CD14-positive monocyte (primary cell): ENCODE measurements around the gene BAZ1B. TPM values are rescaled to one million over a fixed set of nuclear protein-coding genes. Genes with fewer than 3 reads are reported as not detected.

Experiments used
- DNase-seq, 3 donors: peaks; one replicate each; pipeline ENCODE4 v3.0.0-alpha.2; 2011 to 2022
- H2AFZ ChIP-seq: 2 replicates; pipeline ENCODE4 v1.6.0; 2012; ENCODE audit warnings: mild to moderate bottlenecking, low read depth, low read length, inconsistent platforms; ENCODE audit not compliant: insufficient read depth, poor library complexity, severe bottlenecking
- H3K27ac ChIP-seq, 2 donors: 1 replicate in 1 of 2; 2 replicates in 1 of 2; pipeline ENCODE4 v1.5.1; 2012 to 2013; ENCODE audit warnings: low read length in 2 of 2, control low read depth in 1 of 2, inconsistent platforms in 1 of 2, low read depth in 1 of 2, mild to moderate bottlenecking in 1 of 2
- H3K27me3 ChIP-seq, 2 donors: one replicate each; pipeline versions ENCODE4 v1.6.0 to v1.6.1; 2011 to 2013; ENCODE audit warnings: low read length in 2 of 2; ENCODE audit not compliant: control insufficient read depth in 2 of 2, insufficient read depth in 2 of 2
- H3K36me3 ChIP-seq, 2 donors: replicated peaks in 1 of 2; 1 replicate in 1 of 2; 2 replicates in 1 of 2; pipeline versions ENCODE4 v1.5.1 to v1.6.1; 2012 to 2013; ENCODE audit warnings: low read length in 2 of 2, control low read depth in 1 of 2, inconsistent platforms in 1 of 2, mild to moderate bottlenecking in 1 of 2; ENCODE audit not compliant: insufficient read depth in 2 of 2, control insufficient read depth in 1 of 2
- H3K4me1 ChIP-seq, 2 donors: 1 replicate in 1 of 2; 2 replicates in 1 of 2; pipeline versions ENCODE4 v1.5.1 to v1.6.1; 2012 to 2013; ENCODE audit warnings: low read length in 2 of 2, control low read depth in 1 of 2, inconsistent platforms in 1 of 2, mild to moderate bottlenecking in 1 of 2, moderate library complexity in 1 of 2; ENCODE audit not compliant: insufficient read depth in 2 of 2, control insufficient read depth in 1 of 2
- H3K4me2 ChIP-seq: replicated peaks from 2 replicates; pipeline ENCODE3; 2012; ENCODE audit warnings: low read length, moderate library complexity, mild to moderate bottlenecking; ENCODE audit not compliant: poor library complexity, severe bottlenecking; ENCODE audit errors: extremely low read depth
- H3K4me3 ChIP-seq, 3 experiments: fragments of 200-600 bp in 1 of 3; sonication (generic) in 1 of 3; replicated peaks in 1 of 3; 1 replicate in 2 of 3; 2 replicates in 1 of 3; pipeline ENCODE4 v1.5.1; 2011 to 2013; ENCODE audit warnings: low read length in 3 of 3, mild to moderate bottlenecking in 3 of 3, control low read depth in 2 of 3, low read depth in 2 of 3, inconsistent platforms in 1 of 3, moderate library complexity in 1 of 3
- H3K79me2 ChIP-seq: 2 replicates; pipeline ENCODE4 v1.6.0; 2012; ENCODE audit warnings: mild to moderate bottlenecking, control low read depth, inconsistent platforms, low read length, moderate library complexity; ENCODE audit not compliant: insufficient read depth
- H3K9ac ChIP-seq: 2 replicates; pipeline ENCODE4 v1.6.0; 2017; ENCODE audit warnings: low read length, mild to moderate bottlenecking; ENCODE audit not compliant: insufficient read depth, poor library complexity, severe bottlenecking
- H3K9me3 ChIP-seq, 2 donors: replicated peaks in 1 of 2; 1 replicate in 1 of 2; 2 replicates in 1 of 2; pipeline versions ENCODE4 v1.5.1 to v1.6.1; 2012 to 2013; ENCODE audit warnings: low read length in 2 of 2, control low read depth in 1 of 2; ENCODE audit not compliant: control insufficient read depth in 1 of 2, insufficient read depth in 1 of 2
- H4K20me1 ChIP-seq: 2 replicates; pipeline ENCODE4 v1.6.0; 2012; ENCODE audit warnings: mild to moderate bottlenecking, low read length, control low read depth, moderate library complexity; ENCODE audit not compliant: insufficient read depth
- H3K27ac Mint-ChIP-seq, 7 donors: one replicate each; pipeline ENCODE4 v1.8.0; 2020; ENCODE audit warnings: mild to moderate bottlenecking in 7 of 7, mixed read lengths in 7 of 7, moderate library complexity in 6 of 7, inconsistent platforms in 2 of 7
- H3K27me3 Mint-ChIP-seq, 3 donors: one replicate each; pipeline ENCODE4 v1.8.0; 2021 to 2022; ENCODE audit warnings: low read depth in 3 of 3, mild to moderate bottlenecking in 3 of 3, mixed read lengths in 3 of 3, moderate library complexity in 3 of 3, inconsistent platforms in 1 of 3
- H3K36me3 Mint-ChIP-seq, 2 donors: one replicate each; pipeline ENCODE4 v1.8.0; 2020; ENCODE audit warnings: mixed read lengths in 2 of 2, inconsistent platforms in 1 of 2, mild to moderate bottlenecking in 1 of 2
- H3K4me1 Mint-ChIP-seq: one replicate; pipeline ENCODE4 v1.8.0; 2020; ENCODE audit warnings: mild to moderate bottlenecking, mixed read lengths
- H3K4me3 Mint-ChIP-seq, 2 donors: one replicate each; pipeline ENCODE4 v1.8.0; 2020; ENCODE audit warnings: mild to moderate bottlenecking in 2 of 2, mixed read lengths in 2 of 2, moderate library complexity in 1 of 2
- H3K9me3 Mint-ChIP-seq, 7 donors: one replicate each; pipeline ENCODE4 v1.8.0; 2020 to 2022; ENCODE audit warnings: mixed read lengths in 7 of 7, mild to moderate bottlenecking in 6 of 7, moderate library complexity in 6 of 7, inconsistent platforms in 2 of 7
- CTCF ChIP-seq: fragments of 200-600 bp; IDR thresholded peaks from one replicate; pipeline ENCODE4 v1.8.0; 2022; ENCODE audit warnings: antibody characterized with exemption, mild to moderate bottlenecking
- WGBS: methylation state at CpG from one replicate; pipeline ENCODE4 v1.1.5; 2013; ENCODE audit warnings: missing lambda C conversion rate; ENCODE audit not compliant: insufficient coverage; 5-methylcytosine and 5-hydroxymethylcytosine counted together
- intact Hi-C, 2 donors: fragments of 100-400 bp; cut with micrococcal nuclease; formaldehyde crosslinking; loops; one replicate each; pipeline versions ENCODE4 v1.15.0 to v1.15.1; 2023
- polyA plus RNA-seq, 3 donors: library from polyadenylated mRNA; depleted of rRNA in 1 of 3; unstranded in 2 of 3; stranded (reverse) in 1 of 3; fragments of 300-500 nt in 2 of 3; fragments of >200 nt in 1 of 3; fragmentation: Illumina TruSeq in 2 of 3; gene quantifications; 1 replicate in 2 of 3; 2 replicates in 1 of 3; pipeline ENCODE4 v1.2.3, GENCODE V29; 2012 to 2021

Gene BAZ1B
- polyA plus RNA-seq, 3 donors: 2.5 to 12.1 (median 5.0) TPM

DNA sequence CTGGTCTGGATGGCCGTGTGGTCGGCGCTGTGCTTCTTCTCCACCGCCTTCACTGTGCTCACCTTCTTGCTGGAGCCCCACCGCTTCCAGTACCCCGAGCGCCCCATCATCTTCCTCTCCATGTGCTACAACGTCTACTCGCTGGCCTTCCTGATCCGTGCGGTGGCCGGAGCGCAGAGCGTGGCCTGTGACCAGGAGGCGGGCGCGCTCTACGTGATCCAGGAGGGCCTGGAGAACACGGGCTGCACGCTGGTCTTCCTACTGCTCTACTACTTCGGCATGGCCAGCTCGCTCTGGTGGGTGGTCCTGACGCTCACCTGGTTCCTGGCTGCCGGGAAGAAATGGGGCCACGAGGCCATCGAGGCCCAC, 87.4 kb downstream of the BAZ1B start:
- 97% methylated on average over 26 of the region's 26 CpGs for WGBS
- H3K27me3 Mint-ChIP-seq: peaks cover 21 to 30% (median 23%) of the 10 kb centered on the region in 3 donors
- H3K36me3 Mint-ChIP-seq: peaks cover 12 to 15% of the 10 kb centered on the region in 2 donors
- no peak overlapping the region for H3K9ac ChIP-seq
- no peak overlapping the region for H3K27ac ChIP-seq
- H3K9me3 ChIP-seq: peaks cover 5 to 6% of the 10 kb centered on the region in 2 donors
- no peak for DNase-seq
- peaks cover 0 to 11% of the 10 kb centered on the region in 2 donors for H3K27me3 ChIP-seq
- H3K4me3 Mint-ChIP-seq: peak overlapping the region; percentile 50 to 80
- H3K79me2 ChIP-seq: no peaks in the 10 kb centered on the region
- H4K20me1 ChIP-seq: no peaks in the 10 kb centered on the region
- peaks cover 0 to 8% of the 10 kb centered on the region in 2 donors for H3K36me3 ChIP-seq
- H3K4me3 ChIP-seq: no peak overlapping the region
- H3K4me1 ChIP-seq: peaks cover 3 to 6% of the 10 kb centered on the region in 2 donors
- peaks cover 6 to 12% (median 7%) of the 10 kb centered on the region in 7 donors for H3K9me3 Mint-ChIP-seq
- H2AFZ ChIP-seq: no peak overlapping the region
- H3K27ac Mint-ChIP-seq: peak overlapping the region in 1 of 7 donors; percentile 10
- no peak for TF ChIP-seq CTCF
- peaks cover 5% of the 10 kb centered on the region for H3K4me1 Mint-ChIP-seq
- intact Hi-C loops: no loop called here
- no peak overlapping the region for H3K4me2 ChIP-seq

- H3K27ac ChIP-seq: no peak overlapping the region
- Mint-ChIP-seq H3K27ac (no peak overlapping the region), H3K9me3 (peaks cover 6 to 12% (median 7%) of the 10 kb centered on the region in 7 donors), H3K4me1 (peaks cover 5% of the 10 kb centered on the region), H3K27me3 (peaks cover 20 to 30% (median 21%) of the 10 kb centered on the region in 3 donors), H3K4me3 (peak overlapping the region; percentile 50 to 80), H3K36me3 (peaks cover 6 to 10% of the 10 kb centered on the region in 2 donors)
- DNase-seq: no peak
- 29% methylated on average over 110 of the region's 110 CpGs for WGBS
- peak overlapping the region; percentile 80 for H3K4me2 ChIP-seq
- peaks cover 0 to 11% of the 10 kb centered on the region in 2 donors for H3K27me3 ChIP-seq
- peak overlapping the region in 1 of 3 experiments; percentile 71 for H3K4me3 ChIP-seq
- H3K79me2 ChIP-seq: no peaks in the 10 kb centered on the region
- peak overlapping the region; percentile 71 for H2AFZ ChIP-seq
- no peaks in the 10 kb centered on the region for H4K20me1 ChIP-seq
- TF ChIP-seq CTCF: no peak
- peak overlapping the region; percentile 21 for H3K9ac ChIP-seq
- H3K9me3 ChIP-seq: peaks cover 5 to 6% of the 10 kb centered on the region in 2 donors
- H3K4me1 ChIP-seq: peaks cover 3 to 6% of the 10 kb centered on the region in 2 donors
- intact Hi-C loops: no loop called here
- H3K36me3 ChIP-seq: peaks cover 0 to 3% of the 10 kb centered on the region in 2 donors
These were observed 88.0 kb downstream of the BAZ1B start for GRCh38 chr7:73433924-73434700.
